Right atrium auricular region (tissue), 2 donors: ENCODE data around the gene C1QTNF5. TPM values are rescaled to one million over a fixed set of nuclear protein-coding genes. Genes with fewer than 3 reads are reported as not detected.

Experiments
- DNase-seq: peaks from one replicate; pipeline ENCODE4 v3.0.0-alpha.2; 2019; ENCODE audit warnings: low spot score
- H3K27ac ChIP-seq, 2 donors: fragments of 200-600 bp; sonication (generic); 1 replicate in 1 of 2; 2 replicates in 1 of 2; pipeline ENCODE4 v1.5.1; 2016 to 2019
- H3K27me3 ChIP-seq, 2 donors: fragments of 200-600 bp; sonication (generic); one replicate each; pipeline versions ENCODE4 v1.5.1 to v1.6.0; 2017 to 2019
- H3K36me3 ChIP-seq: fragments of 200-600 bp; sonication (generic); one replicate; pipeline ENCODE4 v1.5.1; 2016
- H3K4me1 ChIP-seq, 2 donors: fragments of 200-600 bp; sonication (generic); one replicate each; pipeline versions ENCODE4 v1.5.1 to v1.6.0; 2017 to 2019
- H3K4me3 ChIP-seq, 2 donors: fragments of 200-600 bp; sonication (generic); 1 replicate in 1 of 2; 2 replicates in 1 of 2; pipeline ENCODE4 v1.5.1; 2017 to 2019; ENCODE audit warnings: mild to moderate bottlenecking in 1 of 2, moderate library complexity in 1 of 2
- H3K9me3 ChIP-seq, 2 donors: fragments of 200-600 bp; sonication (generic); one replicate each; pipeline ENCODE4 v1.5.1; 2019
- CTCF ChIP-seq, 2 donors: fragments of 200-600 bp; sonication (generic); IDR thresholded peaks; one replicate each; pipeline ENCODE4 v1.5.1; 2019; ENCODE audit warnings: antibody characterized with exemption in 2 of 2
- total RNA-seq, 2 donors: library from RNA; depleted of rRNA; stranded (reverse); fragments of >200 nt; gene quantifications; one replicate each; pipeline ENCODE4 v1.1.0, GENCODE V29; 2016

The C1QTNF5 gene
- total RNA-seq, 2 donors from 2014 or later, result 41.4 to 47.4 TPM

GRCh38 chr11:119377112-119377901 is 36.6 kb upstream of the C1QTNF5 start:
- Histone ChIP-seq H3K27ac (peak overlapping the region; percentile 94), H3K4me3 (peak overlapping the region; percentile 51 to 52), H3K4me1 (peaks cover 0 to 76% of the 10 kb centered on the region in 2 donors)

GRCh38 chr11:119376197-119376847 is 35.6 kb upstream of the C1QTNF5 start:
- H3K4me3 ChIP-seq, result peak overlapping the region; percentile 18 to 30
- no peaks in the 10 kb centered on the region for H3K36me3 ChIP-seq
- no peak for TF ChIP-seq CTCF (IDR thresholded peaks at IDR 0.05)
- DNase-seq, result no peak
- H3K9me3 ChIP-seq, result no peaks in the 10 kb centered on the region
- no peaks in the 10 kb centered on the region for H3K27me3 ChIP-seq
- peak overlapping the region; percentile 94 for H3K27ac ChIP-seq
- H3K4me1 ChIP-seq, result peaks cover 0 to 78% of the 10 kb centered on the region in 2 donors

More at GRCh38 chr11:119377112-119377901, 36.6 kb upstream of the C1QTNF5 start:
- H3K27me3 ChIP-seq, result no peaks in the 10 kb centered on the region
- DNase-seq, result no peak
- TF ChIP-seq CTCF (IDR thresholded peaks at IDR 0.05), result no peak
- H3K9me3 ChIP-seq, result no peaks in the 10 kb centered on the region
- H3K36me3 ChIP-seq, result no peaks in the 10 kb centered on the region

- Histone ChIP-seq H3K36me3 (no peaks in the 10 kb centered on the region), H3K4me1 (peaks cover 0 to 78% of the 10 kb centered on the region in 2 donors), H3K4me3 (peak overlapping the region; percentile 18 to 30), H3K27ac (peak overlapping the region; percentile 94), H3K27me3 (no peaks in the 10 kb centered on the region), H3K9me3 (no peaks in the 10 kb centered on the region)
- peak; percentile 90 for DNase-seq
- no peak for TF ChIP-seq CTCF (IDR thresholded peaks at IDR 0.05)
These were observed 34.9 kb upstream of the C1QTNF5 start for GRCh38 chr11:119375337-119376196.

GRCh38 chr11:119374632-119375336 is 34.1 kb upstream of the C1QTNF5 start:
- Histone ChIP-seq H3K36me3 (no peaks in the 10 kb centered on the region), H3K4me1 (peaks cover 0 to 79% of the 10 kb centered on the region in 2 donors), H3K27me3 (no peaks in the 10 kb centered on the region), H3K27ac (peak overlapping the region; percentile 94), H3K4me3 (peak overlapping the region in 1 of 2 donors; percentile 13), H3K9me3 (no peaks in the 10 kb centered on the region)
- no peak for TF ChIP-seq CTCF (IDR thresholded peaks at IDR 0.05)
- no peak for DNase-seq
